Stimulated activated CD8-positive, alpha-beta memory T cell treated with anti-CD3 and anti-CD28 coated beads, Interleukin-2, amount 100 ng/mL, for 1 hour (primary cell): ENCODE measurements around the gene STAB1.
A peak's percentile ranks its signal among the peaks of the same experiment; 100 is the strongest.

ENCODE experiments used
- DNase-seq, 2 donors: peaks; one replicate each; pipeline ENCODE4 v3.0.0-alpha.2; 2020; ENCODE audit warnings: low read depth in 2 of 2

STAB1 gene

DNA sequence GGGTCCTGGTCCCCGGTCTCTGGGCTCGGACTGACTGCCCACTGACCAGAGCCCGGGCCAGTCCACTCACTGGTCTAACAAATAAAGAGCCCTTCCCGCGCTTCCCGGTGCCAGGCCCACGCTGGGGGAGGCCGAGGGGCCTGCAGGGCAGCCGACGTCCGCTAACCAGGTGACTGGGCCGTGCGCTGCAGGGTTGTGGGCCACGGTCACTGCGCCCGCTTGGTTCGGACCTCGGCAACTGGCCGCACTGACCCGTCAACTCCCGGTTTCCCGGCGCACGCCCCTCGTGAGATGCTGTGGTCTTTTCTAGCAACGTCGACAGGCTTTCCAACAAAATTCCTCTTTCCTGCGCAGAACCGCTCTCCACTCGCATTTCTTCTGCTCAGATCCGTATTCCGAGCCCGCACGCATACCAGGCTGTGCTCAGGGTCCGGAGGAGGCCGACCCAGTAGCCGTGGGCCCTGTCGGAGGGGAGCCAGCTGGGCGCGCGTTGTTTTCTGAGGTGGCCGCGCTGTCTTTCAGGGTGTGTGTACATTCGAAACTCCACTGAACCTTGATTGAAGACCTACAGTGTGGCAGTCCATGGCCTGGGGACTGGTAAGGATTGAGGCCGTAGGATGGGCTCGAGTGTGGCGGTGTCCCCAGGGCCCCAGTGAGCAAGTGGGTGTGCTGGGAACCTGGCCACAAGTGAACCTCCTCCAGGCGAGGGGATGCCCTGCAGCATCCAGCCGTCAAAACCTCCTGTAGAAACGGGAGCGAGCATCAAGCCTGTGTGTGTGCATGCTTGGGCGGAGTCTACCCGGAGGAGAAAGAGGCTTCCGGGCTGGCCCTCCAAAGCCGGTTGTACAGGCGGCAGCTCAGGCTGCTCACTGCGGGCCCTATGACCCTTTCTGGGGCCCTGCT lies 39.4 kb downstream of the STAB1 start:
- DNase-seq, result no peak

DNA sequence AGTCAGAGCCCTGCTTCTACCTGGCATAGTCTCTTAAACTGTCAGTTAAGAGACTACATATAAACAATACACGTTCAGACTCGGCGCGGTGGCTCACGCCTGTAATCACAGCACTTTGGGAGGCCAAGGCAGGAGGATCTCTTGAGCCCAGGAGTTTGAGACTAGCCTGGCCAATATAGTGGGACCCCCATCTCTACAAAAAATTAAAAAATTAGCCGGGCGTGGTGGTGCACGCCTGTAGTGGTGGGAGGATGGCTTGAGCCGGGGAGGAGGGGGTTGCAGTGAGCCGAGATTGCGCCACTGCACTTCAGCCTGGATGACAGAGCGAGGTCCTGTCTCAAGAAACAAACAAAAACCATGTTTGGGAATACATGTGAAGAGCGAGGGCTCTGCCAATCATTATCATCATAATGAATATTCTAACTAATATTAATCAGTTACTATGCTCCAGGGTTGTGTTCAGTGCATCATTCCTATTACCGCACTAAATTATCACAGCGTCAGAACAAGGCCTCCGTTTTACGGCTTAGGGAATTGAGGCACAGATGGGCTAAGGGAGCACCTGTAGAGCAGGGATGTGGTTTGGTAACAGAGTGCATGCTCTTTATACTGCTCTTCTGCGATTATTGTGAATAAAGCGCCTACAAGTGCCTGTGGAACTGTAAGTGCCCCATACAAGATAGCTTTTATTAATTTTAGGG lies 40.4 kb downstream of the STAB1 start:
- DNase-seq, result no peak

DNA sequence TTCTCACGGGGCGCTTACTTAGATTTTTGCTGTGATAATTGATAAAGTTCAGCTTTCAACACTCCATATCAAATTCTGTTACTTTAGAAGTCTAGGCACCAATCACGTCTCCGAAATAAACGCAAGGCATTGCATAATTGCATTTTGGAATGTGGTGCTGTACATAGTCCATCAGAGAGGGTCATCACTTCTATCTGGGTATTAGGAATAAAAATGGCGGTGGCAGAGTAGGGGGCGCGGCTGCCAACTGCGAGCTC lies 40.9 kb downstream of the STAB1 start:
- DNase-seq, result no peak

DNA sequence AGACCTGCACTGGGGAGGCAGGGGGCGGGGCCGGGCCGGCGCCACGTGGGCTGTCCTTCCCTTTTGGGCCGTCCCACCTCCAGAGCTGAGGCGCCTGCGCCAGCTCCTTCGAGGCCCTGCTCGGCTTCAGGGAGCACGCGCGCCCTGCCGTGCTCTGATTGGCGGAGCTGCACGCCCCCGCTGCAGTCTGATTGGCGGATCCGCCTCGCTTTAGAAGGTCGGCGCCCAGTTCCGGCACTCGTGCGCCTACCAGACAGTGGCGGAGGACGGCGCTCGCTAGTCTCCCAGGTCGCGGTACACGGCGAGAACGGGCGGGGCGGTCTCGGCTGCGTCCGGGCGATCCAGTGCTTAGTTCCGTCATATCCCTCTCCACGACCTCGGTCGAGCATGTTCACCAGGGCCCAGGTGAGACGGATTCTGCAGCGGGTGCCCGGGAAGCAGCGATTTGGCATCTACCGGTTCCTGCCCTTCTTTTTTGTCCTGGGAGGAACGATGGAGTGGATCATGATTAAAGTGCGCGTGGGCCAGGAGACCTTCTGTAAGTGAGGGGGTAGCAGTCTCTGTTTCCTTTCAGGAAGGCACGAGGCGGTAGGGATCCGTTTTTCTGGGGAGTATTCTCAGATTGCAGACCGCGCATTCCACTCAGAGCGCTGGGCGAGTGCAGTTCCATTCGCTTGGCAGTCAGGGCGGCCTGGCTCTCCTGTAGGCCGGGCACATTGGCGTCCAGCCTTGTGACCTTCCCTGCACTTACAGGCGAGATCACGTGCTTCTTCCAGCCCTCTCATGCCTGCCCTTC lies 41.4 kb downstream of the STAB1 start, which contains the start of gene UQCC5:
Gene UQCC5 (plus strand): TSS at position 237 of the 796 bp plus-strand sequence. CDS start 151 bp downstream, at position 388.
- DNase-seq, result peak; percentile 92 to 93

DNA sequence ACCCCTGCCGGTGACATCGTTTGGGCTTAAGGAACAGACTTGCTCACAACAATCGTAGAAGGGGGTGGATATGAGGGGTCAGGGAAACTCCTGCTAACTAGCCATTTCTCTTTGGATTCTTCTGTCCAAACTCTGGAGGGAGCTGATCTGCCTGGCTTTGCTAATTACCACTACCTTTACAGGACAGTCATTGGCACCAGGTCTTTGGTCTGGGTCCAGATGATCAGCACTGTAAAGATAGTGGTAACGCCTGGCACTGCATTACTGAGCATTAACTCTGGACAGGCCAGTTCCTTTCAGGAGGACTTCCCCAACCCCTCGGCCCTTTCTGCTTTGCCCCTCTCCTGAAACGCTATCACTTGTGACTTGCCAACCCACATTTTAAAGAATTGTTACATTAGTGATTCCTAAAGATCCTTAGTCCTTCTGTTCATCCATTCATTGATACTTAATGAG lies 42.1 kb downstream of the STAB1 start:
- DNase-seq, result no peak

DNA sequence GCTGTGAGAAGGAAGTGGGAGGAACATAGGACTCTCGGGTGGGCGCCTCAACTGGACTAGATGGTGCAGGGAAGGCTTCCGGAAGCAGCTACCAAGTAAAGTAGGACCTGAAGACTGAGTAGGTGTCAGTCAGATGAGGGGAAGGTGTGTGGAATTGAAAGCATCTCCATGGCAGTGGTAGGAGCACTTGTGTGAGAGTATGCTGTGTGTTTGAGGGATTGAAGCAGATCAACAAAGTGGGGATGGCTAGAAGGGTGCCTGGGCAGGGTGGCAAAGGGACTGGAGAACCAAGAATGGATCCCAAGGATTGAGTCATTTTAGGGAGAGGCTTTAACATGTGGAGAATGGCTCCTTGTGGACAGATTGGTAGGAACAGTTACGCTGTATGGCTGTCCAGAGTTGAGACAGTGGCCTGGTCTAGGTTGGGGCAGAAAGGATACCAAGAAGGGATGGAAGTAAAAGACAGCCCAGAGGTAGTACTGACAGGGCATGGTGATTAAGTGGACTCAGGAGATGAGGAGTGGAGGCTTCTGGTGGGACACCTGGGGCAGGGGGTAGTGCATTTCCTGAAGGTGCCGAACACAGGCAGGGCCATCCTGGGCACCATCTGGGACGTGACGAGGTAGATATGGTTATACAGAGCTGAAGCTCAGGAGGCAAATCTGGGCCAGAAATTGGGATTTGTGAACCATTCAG lies 42.7 kb downstream of the STAB1 start:
- DNase-seq, result no peak

DNA sequence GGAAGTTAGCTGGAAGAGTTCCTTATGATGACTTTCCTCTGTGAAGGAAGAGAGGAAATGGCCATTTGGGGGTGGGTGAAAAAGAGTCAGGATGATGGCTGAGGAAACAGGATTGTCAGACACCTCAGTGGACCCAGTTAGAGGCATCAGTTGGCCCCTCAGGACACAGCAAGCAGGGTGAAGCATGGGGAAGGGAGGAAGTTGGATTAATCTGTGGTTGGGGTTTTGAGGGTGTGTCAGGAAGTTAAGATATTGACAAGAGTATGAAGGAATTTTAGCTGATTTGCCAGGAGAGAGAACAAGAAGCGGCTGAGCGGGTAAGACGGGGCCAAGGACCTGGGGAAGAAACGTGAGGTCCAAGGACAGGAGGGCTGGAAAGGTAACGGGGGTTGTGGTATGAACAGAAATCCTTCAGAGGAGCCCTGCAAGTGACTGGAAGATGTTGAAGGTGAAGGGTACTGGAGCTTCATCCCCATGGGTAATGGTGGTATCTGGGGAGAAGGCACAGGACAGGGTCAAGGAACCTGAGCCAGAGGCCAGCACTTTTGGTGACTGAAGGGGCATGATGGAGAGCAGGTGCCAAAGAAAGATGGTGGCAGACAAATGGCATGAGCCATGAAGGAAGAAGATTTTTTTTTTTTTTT lies 44.0 kb downstream of the STAB1 start:
- DNase-seq, result no peak

DNA sequence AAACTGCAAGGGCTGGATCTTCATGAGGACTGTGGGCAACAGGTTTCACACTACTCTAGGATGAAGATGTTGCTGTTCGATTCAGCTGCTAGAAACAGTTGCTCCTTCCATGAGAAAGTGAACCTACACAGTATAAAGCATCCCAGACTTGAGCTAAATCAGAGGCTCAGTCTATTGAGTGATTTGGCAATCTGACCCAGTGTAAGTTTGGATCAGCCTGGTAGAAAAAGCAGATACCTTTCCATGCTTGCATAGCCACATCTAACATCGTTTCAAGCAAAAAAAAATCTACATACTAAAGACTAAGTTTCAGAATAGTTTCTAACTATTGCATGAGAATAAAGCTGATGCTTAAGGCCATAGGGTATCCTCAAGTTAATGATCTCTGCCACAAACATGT lies 45.9 kb downstream of the STAB1 start:
- DNase-seq, result no peak

DNA sequence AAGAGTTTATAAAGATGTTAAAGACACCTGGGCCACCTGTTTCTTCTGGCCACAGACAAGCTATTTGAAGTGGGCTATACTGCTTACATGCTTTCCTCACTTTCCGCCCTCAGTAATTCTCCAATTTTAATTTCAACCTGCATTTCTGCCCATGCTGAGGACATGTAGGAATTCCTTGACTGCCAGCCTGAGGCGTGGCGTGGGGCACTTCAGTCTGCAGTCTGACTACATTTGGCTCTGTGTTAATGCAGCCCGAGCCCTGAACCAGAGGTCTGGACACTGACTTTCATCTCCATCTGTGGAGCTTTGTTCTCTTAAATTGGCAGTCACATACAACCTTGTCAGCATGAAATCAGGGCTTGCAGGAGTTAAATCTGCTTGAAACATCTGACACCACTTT lies 49.8 kb downstream of the STAB1 start:
- DNase-seq, result no peak

DNA sequence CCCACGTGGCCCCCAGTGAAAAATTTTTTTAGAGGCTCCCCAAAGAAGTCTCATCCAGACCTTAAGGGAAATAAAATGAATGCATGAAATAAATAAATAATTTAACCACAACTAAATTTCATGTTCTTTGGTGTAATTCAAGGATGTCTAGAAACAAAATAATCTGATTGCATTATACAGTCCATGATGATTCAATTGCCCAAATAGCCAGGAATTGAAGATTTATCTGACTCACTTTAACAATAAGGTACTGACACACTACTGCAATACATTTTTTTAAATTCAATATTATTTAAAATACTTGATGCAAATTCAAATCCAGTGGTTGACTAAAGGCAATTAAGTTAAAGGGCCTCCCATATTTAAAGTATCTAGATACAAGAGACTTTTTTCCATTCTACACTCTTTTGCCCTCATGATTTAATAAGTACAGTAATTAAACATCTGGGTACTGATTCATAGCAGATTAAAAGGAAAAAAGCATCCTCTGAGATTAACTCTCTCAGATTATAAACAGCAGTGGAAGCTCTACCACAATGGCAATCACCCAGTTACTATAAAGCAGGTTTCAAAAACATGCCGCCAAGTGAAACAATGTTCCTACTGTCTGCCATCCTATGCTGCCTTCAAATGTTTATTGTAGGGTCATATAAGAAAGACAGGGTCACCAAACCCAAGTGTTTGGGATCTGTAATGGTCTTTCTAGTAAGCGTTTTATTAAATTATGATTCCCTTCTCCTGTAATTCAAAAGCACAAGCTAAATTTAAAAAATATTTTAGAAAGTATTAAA lies 51.2 kb downstream of the STAB1 start:
- no peak for DNase-seq

DNA sequence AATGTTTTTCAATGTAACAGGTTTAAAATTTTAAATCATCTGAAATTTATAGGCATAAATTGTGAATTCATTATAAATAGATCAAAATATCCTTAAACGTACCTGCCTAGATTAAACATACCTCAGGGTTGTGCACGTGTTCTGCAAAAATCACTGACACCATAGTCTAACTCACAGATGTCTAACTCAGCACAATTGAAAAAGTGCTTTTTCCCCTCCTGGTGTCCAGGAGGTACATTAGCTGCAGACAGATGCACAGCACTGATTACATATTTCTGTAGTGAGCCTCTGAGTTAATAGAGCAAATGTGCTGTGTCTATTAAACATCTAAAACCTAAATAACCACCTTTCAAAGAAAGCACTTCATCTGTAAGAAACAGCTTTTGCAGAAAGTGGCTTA lies 52.0 kb downstream of the STAB1 start:
- DNase-seq, result no peak

DNA sequence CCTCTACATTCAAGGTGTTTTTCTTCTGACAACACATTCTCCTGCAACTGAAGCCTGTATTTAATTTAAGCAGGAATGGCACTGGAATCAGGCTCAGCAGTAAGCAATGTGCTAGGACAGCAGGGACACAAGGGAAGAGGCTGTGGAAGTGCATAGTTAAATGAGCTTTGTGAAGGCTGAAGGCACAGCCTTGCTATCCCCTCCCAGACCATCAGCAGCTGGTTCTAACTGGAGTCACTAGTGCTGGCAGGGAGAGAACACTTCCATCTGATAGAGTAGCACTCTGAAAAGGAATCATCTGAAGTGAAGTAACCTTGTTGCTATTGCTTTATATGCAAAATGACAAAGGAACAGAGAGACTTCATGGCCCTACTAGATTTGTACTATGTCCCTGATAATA lies 56.0 kb downstream of the STAB1 start:
- no peak for DNase-seq

DNA sequence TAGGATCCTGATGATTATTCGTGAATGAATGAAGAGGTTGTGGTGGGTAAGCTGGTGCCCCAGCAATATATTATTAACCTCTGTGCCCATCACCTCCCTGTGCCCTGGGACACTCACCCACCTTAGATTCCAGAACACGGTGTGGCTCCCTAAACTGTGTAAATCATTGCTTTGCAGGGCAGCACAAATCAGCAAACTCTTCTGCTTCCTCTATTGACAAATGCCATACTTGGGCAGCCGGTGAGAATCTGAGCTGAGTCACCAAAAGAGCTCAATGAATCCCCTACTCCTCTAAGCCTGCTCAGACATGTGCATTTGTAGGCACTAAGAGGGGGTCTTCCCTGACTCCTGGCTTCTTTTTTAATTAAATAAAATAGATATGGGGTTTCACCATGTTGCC lies 57.0 kb downstream of the STAB1 start:
- DNase-seq, result no peak

DNA sequence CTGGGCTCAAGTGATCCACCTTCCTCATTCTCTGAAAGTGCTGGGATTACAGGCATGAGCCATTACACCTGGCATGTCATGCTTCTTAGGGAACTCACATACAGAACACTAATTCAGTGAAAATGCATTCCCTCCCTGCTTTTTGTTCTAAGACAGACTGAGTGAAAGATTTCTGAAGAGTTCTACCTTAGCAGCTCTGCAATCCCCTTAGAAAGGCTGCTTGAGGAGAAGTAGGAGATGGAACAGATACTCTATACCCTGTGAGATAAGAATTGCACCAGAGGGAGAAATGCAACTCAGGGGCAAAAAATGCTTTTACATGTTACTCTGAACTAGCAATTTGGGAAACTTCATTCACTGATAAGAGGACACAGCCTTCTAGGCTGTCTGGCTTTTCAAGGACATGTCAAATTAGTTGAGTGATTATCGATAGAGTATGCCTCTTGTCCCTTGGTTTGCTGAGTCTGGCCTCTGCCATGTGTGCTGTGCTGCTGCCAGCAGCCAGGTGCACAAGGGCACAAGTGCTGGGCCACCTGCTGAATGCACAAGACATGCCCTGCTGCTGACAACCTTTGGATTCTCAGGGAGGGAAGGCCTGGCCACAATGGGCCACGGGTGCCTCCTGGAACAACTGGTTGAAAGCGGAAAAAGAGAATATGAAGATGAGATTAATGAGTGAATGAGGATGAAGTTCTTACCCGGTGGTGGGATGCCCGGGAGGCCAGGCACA lies 59.1 kb downstream of the STAB1 start:
- DNase-seq, result no peak

DNA sequence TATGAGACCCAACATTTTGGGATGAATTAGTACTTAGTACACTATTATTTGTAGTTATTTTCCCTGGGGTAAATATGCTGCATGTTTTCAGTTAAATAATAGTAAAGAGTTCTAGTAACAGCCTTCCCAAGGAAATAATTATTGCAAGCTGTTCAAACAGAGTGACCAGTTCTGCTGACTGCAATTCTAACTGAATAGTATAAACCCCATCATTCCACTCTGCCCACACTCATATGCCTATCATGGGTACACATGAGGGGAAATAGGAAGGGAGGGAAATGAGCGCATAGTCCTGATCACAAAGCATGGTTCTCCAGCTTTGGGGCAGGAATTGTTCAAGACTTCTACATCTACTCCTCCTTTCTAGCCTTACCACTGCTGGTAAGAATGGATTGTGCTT lies 59.9 kb downstream of the STAB1 start:
- DNase-seq, result no peak

DNA sequence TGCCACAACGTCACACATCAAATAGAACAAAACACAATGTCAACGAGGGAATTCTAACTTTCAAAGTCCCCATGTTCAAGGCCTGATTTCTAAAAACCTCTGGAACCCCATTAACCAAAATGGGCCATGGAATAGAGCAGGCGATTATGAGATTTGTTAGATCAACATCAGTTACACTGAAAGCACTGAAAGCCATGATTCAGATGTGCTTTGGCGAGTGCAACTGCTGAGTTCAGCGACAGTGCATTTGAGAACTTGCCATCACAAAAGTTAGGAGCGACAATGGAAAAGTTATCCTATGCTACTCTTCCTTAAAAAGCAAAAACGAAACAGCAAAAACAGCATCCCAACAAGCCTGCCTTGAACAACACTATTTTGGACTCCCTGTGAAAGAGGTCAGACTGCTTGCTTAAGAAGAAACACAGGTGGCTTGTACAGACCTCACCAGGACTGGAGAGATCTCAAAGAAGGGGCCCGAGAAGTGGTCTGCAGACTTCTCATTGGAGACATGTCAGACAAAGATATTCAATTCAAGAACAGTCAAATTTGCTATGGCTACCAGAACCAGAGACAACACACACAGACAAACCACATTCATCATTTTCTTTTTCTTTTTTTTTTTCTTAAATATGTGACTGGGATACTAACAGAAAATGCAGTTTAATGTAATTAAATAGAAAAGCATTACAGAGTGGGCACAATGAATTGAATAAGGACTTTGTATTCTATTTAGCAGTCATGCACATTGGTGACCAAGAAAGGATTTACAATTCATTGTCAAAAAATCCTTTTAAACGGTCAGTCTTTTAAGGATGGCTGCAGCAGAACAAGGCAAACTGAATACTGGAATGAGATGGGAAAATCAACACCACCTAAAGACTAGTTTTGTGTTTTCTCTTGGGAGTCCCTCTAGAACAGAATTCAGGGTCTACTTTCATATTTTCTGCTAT lies 62.1 kb downstream of the STAB1 start:
- DNase-seq, result no peak

DNA sequence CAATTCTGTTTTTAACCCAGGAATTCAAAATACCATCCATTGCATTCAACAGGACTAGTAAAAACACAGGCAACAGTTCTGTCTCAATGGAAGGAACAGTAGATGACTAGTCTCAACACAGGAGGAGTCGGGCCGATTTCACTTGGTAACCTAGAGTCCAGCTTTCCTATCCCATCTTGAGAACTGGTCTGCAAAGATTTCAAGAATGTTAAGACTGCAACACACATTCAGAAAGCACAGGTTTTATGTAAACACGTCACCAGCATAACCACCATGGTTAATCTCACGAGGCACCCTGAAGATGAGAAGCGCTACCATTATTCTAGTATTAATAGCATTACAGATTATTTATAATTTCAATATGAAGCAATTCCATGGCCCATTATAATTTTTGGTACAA lies 63.3 kb downstream of the STAB1 start:
- no peak for DNase-seq

DNA sequence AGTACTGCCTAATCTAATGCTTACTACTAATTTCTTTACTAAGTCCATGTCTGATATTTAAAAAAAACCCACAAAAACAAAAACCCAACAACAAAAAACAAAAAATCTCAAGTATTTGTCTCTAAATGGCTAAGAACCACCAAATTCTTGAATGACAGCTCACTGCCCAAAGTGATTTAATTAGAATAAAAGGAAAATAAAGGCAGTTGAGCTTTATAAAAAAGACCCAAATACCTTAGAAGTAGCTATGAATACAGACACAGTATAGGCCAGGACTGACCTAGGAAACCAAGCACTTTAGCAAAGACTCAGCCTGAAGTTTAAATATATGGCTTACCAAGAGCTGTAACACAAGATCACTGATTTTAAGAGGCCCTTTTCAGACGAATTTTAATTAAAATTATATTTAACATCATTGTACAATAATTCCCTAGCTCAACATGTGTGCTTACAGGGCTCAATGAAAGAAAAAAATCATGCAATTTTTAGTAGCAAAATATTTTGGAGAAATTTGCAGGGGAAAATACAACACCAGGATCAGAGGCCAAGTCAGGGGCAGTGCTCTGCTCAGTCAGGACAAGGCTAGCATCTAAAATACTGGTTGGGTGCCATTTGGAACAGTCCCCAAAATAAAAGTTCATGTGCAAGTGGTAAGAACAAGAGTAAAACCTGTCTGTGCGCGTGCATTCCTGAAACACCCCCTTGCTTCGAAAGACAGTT lies 66.0 kb downstream of the STAB1 start:
- DNase-seq, result no peak
